ENCODE results near the gene LGALS3BP. TPM values are rescaled to one million over a fixed set of nuclear protein-coding genes. Genes with fewer than 3 reads are reported as not detected.

The LGALS3BP gene
- total and polyA plus RNA-seq, 2 of the 4 experiments (the other 2 are of a cell fraction) = 33.7 to 273 TPM

GRCh38 chr17:78997231-78997741, 17.6 kb upstream of the LGALS3BP start:
- H2BK15ac ChIP-seq (ENCODE audit: low read depth, low read length) = no peak overlapping the region
- dilution Hi-C loops (cut with HindIII; ENCODE audit: low sequenced_read_pairs, unreplicated experiment) = no loop called here
- no peak overlapping the region for H2AK9ac ChIP-seq (replicated peaks; ENCODE audit: low read depth, low read length, poor library complexity)
- no peak overlapping the region for H3K56ac ChIP-seq (ENCODE audit: extremely low read depth, insufficient read depth, low read length)
- no peak overlapping the region for H4K91ac ChIP-seq (ENCODE audit: insufficient read depth, low read depth, low read length)
- CTCF ChIA-PET = no interaction called here
- H3K36me3 ChIP-seq (ENCODE audit: control insufficient read depth, insufficient read depth, low read length) = peaks cover 60% of the 10 kb centered on the region
- no peaks in the 10 kb centered on the region for H3K27me3 ChIP-seq (ENCODE audit: control insufficient read depth, insufficient read depth, low read length)
- WGBS, 2 experiments (ENCODE audit: extremely low coverage in 2 of 2, insufficient read length in 1 of 2) = 94% methylated on average over 11 of the region's 27 CpGs; no CpG with 5 or more reads in 1 of the 2 experiments
- no peak overlapping the region for H3K4me3 ChIP-seq (ENCODE audit: insufficient read depth, low read depth, low read length)
- no peak for DNase-seq
- no peak overlapping the region for H3K9ac ChIP-seq (ENCODE audit: low read depth, low read length)
- BruUV-seq (replicated peaks) = no TSS peak
- no peak overlapping the region for H4K5ac ChIP-seq (ENCODE audit: low read depth, low read length)
- H2BK20ac ChIP-seq (ENCODE audit: low read depth, low read length) = no peak overlapping the region
- no peak overlapping the region for H3K23ac ChIP-seq (ENCODE audit: low read depth, low read length)
- no peak overlapping the region for H2BK5ac ChIP-seq (ENCODE audit: low read depth, low read length, poor library complexity, severe bottlenecking)
- no peaks in the 10 kb centered on the region for H3K4me1 ChIP-seq (ENCODE audit: control insufficient read depth, insufficient read depth, low read length)
- H2AFZ ChIP-seq (replicated peaks; ENCODE audit: low read length, poor library complexity) = no peak overlapping the region
- intact Hi-C loops (cut with micrococcal nuclease) = no loop called here
- ATAC-seq (ENCODE audit: low read depth) = no peak
- H3K18ac ChIP-seq (ENCODE audit: low read depth, low read length) = no peak overlapping the region
- peaks cover 61% of the 10 kb centered on the region for H4K20me1 ChIP-seq (ENCODE audit: insufficient read depth, low read length)
- H2BK120ac ChIP-seq (ENCODE audit: low read depth, low read length) = no peak overlapping the region
- no peak overlapping the region for H3K4me2 ChIP-seq (ENCODE audit: low read depth, low read length)
- TF ChIP-seq CHD1 (IDR thresholded peaks at IDR 0.05; ENCODE audit: low read depth, low read length) (no peak), POLR2A (IDR thresholded peaks at IDR 0.05; ENCODE audit: low read depth, low read length) (no peak)
- no peak overlapping the region for H2AK5ac ChIP-seq (ENCODE audit: low read depth, low read length)
- H3K79me1 ChIP-seq (ENCODE audit: low read depth in 1 of 2, low read length in 2 of 2) = peaks cover 33 to 80% of the 10 kb centered on the region in 2 experiments
- H3K27ac ChIP-seq (ENCODE audit: insufficient read depth, low read length) = no peak overlapping the region
- H3K14ac ChIP-seq (replicated peaks; ENCODE audit: low read depth, low read length) = no peak overlapping the region
- no peak overlapping the region for H4K8ac ChIP-seq (ENCODE audit: low read depth in 2 of 2, low read length in 2 of 2)
- no peaks in the 10 kb centered on the region; the same call in 1 of the 2 replicates for H3K9me1 ChIP-seq (ENCODE audit: insufficient read depth, low read length)
- H3K4ac ChIP-seq (ENCODE audit: low read depth, low read length) = no peak overlapping the region
- no peaks in the 10 kb centered on the region for H3K9me3 ChIP-seq (ENCODE audit: control insufficient read depth, insufficient read depth, low read length)
- in situ Hi-C loops (cut with MboI; ENCODE audit: low sequenced_read_pairs) = no loop called here
- POLR2A ChIA-PET (ENCODE audit: unreplicated experiment) = no interaction called here
